PFSK-1 (cell line): ENCODE results near the gene MMD.

Experiments used
- POLR2AphosphoS5 ChIP-seq: IDR thresholded peaks from 2 replicates; pipeline ENCODE4 v1.6.1; 2012; ENCODE audit warnings: low read depth, mild to moderate bottlenecking, control low read depth, low read length, moderate library complexity
- REST ChIP-seq, 2 experiments: IDR thresholded peaks; 2 replicates each; pipeline versions ENCODE4 v1.6.1 to v1.8.0; 2011 to 2012; ENCODE audit warnings: low read depth in 2 of 2, low read length in 2 of 2, control low read depth in 1 of 2, inconsistent platforms in 1 of 2, mild to moderate bottlenecking in 1 of 2, moderate library complexity in 1 of 2; ENCODE audit not compliant: insufficient read depth in 1 of 2
- TAF1 ChIP-seq: IDR thresholded peaks from 2 replicates; pipeline ENCODE4 v1.6.1; 2012; ENCODE audit warnings: low read length, control low read depth, borderline replicate concordance; ENCODE audit not compliant: insufficient read depth

- TF ChIP-seq REST (IDR thresholded peaks at IDR 0.05; ENCODE audit: insufficient read depth in 1 of 2, low read depth in 2 of 2, low read length in 2 of 2) (no peak), POLR2AphosphoS5 (no peak), TAF1 (no peak)
These were observed 77.6 kb downstream of the MMD start for GRCh38 chr17:55343900-55344513.
